Measurements from ENCODE around the gene TCHP. TPM values are rescaled to one million over a fixed set of nuclear protein-coding genes. Genes with fewer than 3 reads are reported as not detected.
"Not testable (repeated sequence)": the region's sequence is repeated elsewhere in the genome, so short reads cannot be mapped to it uniquely, and the experiment has no call there.

TCHP gene
- total RNA-seq, 1 donor from 2014 or later = 27.6 TPM

GRCh38 chr12:109896188-109896587, 3.9 kb upstream of the TCHP start:
- Mint-ChIP-seq H3K9me3 (no peaks in the 10 kb centered on the region), H3K36me3 (ENCODE audit: low read depth) (no peaks in the 10 kb centered on the region)

GRCh38 chr12:109897029-109897428, 3.0 kb upstream of the TCHP start:
- DNase-seq (ENCODE audit: low read depth, low spot score) = no peak
- Mint-ChIP-seq H3K9me3 (no peaks in the 10 kb centered on the region), H3K4me1 (peaks cover 20% of the 10 kb centered on the region), H3K27ac (ENCODE audit: unreplicated experiment) (peak overlapping the region; percentile 12), H3K4me3 (peak overlapping the region; percentile 76), H3K36me3 (ENCODE audit: low read depth) (no peaks in the 10 kb centered on the region), H3K27me3 (ENCODE audit: low read depth) (peaks cover 5% of the 10 kb centered on the region)
- TF ChIP-seq, protein P1, sequence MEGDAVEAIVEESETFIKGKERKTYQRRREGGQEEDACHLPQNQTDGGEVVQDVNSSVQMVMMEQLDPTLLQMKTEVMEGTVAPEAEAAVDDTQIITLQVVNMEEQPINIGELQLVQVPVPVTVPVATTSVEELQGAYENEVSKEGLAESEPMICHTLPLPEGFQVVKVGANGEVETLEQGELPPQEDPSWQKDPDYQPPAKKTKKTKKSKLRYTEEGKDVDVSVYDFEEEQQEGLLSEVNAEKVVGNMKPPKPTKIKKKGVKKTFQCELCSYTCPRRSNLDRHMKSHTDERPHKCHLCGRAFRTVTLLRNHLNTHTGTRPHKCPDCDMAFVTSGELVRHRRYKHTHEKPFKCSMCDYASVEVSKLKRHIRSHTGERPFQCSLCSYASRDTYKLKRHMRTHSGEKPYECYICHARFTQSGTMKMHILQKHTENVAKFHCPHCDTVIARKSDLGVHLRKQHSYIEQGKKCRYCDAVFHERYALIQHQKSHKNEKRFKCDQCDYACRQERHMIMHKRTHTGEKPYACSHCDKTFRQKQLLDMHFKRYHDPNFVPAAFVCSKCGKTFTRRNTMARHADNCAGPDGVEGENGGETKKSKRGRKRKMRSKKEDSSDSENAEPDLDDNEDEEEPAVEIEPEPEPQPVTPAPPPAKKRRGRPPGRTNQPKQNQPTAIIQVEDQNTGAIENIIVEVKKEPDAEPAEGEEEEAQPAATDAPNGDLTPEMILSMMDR (conservative IDR thresholded peaks at IDR 0.05) = no peak

More at GRCh38 chr12:109896188-109896587, 3.9 kb upstream of the TCHP start:
- peak overlapping the region; percentile 57 for H3K4me3 Mint-ChIP-seq
- peaks cover 6% of the 10 kb centered on the region for H3K27me3 Mint-ChIP-seq (ENCODE audit: low read depth)
- H3K27ac Mint-ChIP-seq (ENCODE audit: unreplicated experiment) = no peak overlapping the region
- DNase-seq (ENCODE audit: low read depth, low spot score) = no peak
- TF ChIP-seq, protein P1 (conservative IDR thresholded peaks at IDR 0.05) = no peak
- H3K4me1 Mint-ChIP-seq = peaks cover 12% of the 10 kb centered on the region

- H3K9me3 Mint-ChIP-seq; H3K27me3 Mint-ChIP-seq (ENCODE audit: low read depth); H3K27ac Mint-ChIP-seq (ENCODE audit: unreplicated experiment); DNase-seq (ENCODE audit: low read depth, low spot score); H3K36me3 Mint-ChIP-seq (ENCODE audit: low read depth): not testable (repeated sequence)
- H3K4me1 Mint-ChIP-seq = peaks cover 20% of the 10 kb centered on the region
- peak overlapping the region; percentile 92 for H3K4me3 Mint-ChIP-seq
Observed at GRCh38 chr12:109899345-109899744, 729 bp upstream of the TCHP start.

DNA sequence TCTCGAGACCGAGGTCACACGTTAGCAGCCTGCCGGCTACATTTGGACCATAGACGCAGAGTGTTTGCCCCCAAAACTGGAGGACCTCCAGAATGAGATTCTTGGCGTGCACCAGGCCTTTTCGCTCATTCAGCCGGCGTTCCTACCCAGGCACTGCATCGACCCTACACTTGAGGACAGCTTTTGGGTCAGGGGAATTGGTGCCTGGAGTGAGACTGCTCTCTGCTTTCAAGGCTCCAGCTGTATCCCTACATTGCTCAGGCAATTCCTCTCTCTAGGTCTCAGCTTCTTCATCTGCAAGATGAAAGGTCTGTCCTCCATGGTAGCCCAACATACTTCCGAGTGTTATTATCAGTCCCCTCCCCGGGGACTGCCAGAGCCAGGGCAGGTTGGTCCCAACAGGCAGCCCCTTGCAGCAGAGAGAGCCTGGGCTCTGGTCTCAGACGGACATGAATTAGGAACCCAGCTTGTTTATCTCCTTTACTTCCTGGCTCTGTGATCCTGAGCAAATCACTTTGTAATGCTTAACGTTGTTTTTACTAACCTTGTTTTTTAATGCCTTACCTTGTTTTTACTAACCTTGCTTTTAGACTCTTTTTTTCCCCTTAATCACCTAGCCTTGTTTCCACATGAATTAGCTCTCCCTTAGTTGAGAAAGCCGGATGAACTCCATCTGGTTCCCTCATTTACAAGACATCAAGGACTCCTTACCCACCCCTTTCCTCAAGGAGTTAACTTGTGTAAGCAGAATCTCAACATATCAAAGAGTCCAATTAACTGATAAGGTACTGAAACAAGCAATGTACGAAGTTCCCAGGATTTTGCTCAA, 892 bp downstream of the TCHP start:
- peak overlapping the region; percentile 89 for H3K27ac Mint-ChIP-seq (ENCODE audit: unreplicated experiment)
- H3K4me3 Mint-ChIP-seq = peak overlapping the region; percentile 92
- peaks cover 20% of the 10 kb centered on the region for H3K4me1 Mint-ChIP-seq
- no peaks in the 10 kb centered on the region for H3K27me3 Mint-ChIP-seq (ENCODE audit: low read depth)
- H3K36me3 Mint-ChIP-seq (ENCODE audit: low read depth) = peaks cover 5% of the 10 kb centered on the region
- TF ChIP-seq, protein P1 (conservative IDR thresholded peaks at IDR 0.05) = no peak
- no peak for DNase-seq (ENCODE audit: low read depth, low spot score)
- no peaks in the 10 kb centered on the region for H3K9me3 Mint-ChIP-seq

DNA sequence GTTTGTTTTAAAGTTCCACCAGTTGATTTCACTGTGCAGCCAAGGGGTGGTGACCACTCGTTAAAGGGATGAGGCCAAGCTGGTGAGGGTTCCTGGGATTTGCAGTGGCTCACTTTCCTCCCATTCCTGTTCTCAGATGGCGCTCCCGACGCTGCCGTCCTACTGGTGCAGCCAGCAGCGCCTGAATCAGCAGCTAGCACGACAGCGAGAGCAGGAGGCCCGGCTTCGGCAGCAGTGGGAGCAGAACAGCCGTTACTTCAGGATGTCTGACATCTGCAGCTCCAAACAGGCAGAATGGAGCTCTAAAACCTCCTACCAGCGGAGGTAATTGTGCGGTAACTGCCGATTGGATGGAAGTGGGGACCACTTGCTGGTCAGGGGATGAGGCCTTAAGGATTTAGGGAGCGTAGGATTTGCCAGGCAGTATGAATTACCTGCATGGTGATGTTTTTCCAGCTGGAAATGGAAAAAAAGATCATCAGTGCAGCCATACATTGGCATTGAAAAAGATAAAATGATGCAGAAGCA, 2.9 kb downstream of the TCHP start:
- TF ChIP-seq, protein P1 (conservative IDR thresholded peaks at IDR 0.05) = no peak
- no peak for DNase-seq (ENCODE audit: low read depth, low spot score)
- no peak overlapping the region for H3K27ac Mint-ChIP-seq (ENCODE audit: unreplicated experiment)
- H3K4me3 Mint-ChIP-seq = no peak overlapping the region
- no peaks in the 10 kb centered on the region for H3K9me3 Mint-ChIP-seq
- no peaks in the 10 kb centered on the region for H3K27me3 Mint-ChIP-seq (ENCODE audit: low read depth)
- peaks cover 7% of the 10 kb centered on the region for H3K36me3 Mint-ChIP-seq (ENCODE audit: low read depth)
- H3K4me1 Mint-ChIP-seq = peaks cover 20% of the 10 kb centered on the region

GRCh38 chr12:109905301-109905700, 5.2 kb downstream of the TCHP start:
- H3K36me3 Mint-ChIP-seq (ENCODE audit: low read depth) = peaks cover 13% of the 10 kb centered on the region
- no peaks in the 10 kb centered on the region for H3K9me3 Mint-ChIP-seq
- H3K4me3 Mint-ChIP-seq = no peak overlapping the region
- no peak overlapping the region for H3K27ac Mint-ChIP-seq (ENCODE audit: unreplicated experiment)
- H3K4me1 Mint-ChIP-seq = peaks cover 15% of the 10 kb centered on the region
- no peaks in the 10 kb centered on the region for H3K27me3 Mint-ChIP-seq (ENCODE audit: low read depth)
- TF ChIP-seq, protein P1 (conservative IDR thresholded peaks at IDR 0.05) = no peak
- DNase-seq (ENCODE audit: low read depth, low spot score) = no peak
